GM23338 (cell line): ENCODE data around the gene GRM8. TPM values are rescaled to one million over a fixed set of nuclear protein-coding genes. Genes with fewer than 3 reads are reported as not detected.

Experiments
- ATAC-seq: fragments of 200-7000 bp; cut with Tn5 transposase; 3 replicates; pipeline ENCODE4 v1.9.1; 2020
- DNase-seq: peaks from one replicate; pipeline ENCODE4 v3.0.0-alpha.2; 2015; ENCODE audit warnings: low spot score
- H2AFZ ChIP-seq: fragments of 200-600 bp; sonication (generic); 2 replicates; pipeline ENCODE4 v1.8.0; 2016; ENCODE audit warnings: antibody characterized with exemption, mild to moderate bottlenecking, moderate library complexity
- H3F3A ChIP-seq: fragments of 200-600 bp; sonication (generic); replicated peaks from 2 replicates; pipeline ENCODE4 v1.8.0; 2017; ENCODE audit warnings: antibody characterized with exemption, mixed run types, low read depth
- H3K27ac ChIP-seq: fragments of 200-600 bp; sonication (generic); 2 replicates; pipeline ENCODE4 v1.6.1; 2016; ENCODE audit warnings: low read depth
- H3K27me3 ChIP-seq: fragments of 200-600 bp; sonication (generic); 2 replicates; pipeline ENCODE4 v1.8.0; 2016; ENCODE audit warnings: mild to moderate bottlenecking, mixed run types, moderate library complexity; ENCODE audit not compliant: insufficient read depth
- H3K36me3 ChIP-seq: fragments of 200-600 bp; sonication (generic); 2 replicates; pipeline ENCODE4 v1.8.0; 2016; ENCODE audit warnings: mild to moderate bottlenecking; ENCODE audit not compliant: insufficient read depth
- H3K4me1 ChIP-seq: fragments of 200-600 bp; sonication (generic); 2 replicates; pipeline ENCODE4 v1.8.0; 2016; ENCODE audit warnings: mild to moderate bottlenecking, moderate library complexity; ENCODE audit not compliant: insufficient read depth
- H3K4me2 ChIP-seq: fragments of 200-600 bp; sonication (generic); 2 replicates; pipeline ENCODE4 v1.7.1; 2017; ENCODE audit warnings: mixed run types
- H3K4me3 ChIP-seq: fragments of 200-600 bp; sonication (generic); 2 replicates; pipeline ENCODE4 v1.6.1; 2016; ENCODE audit warnings: mixed run types
- H3K79me2 ChIP-seq: fragments of 200-600 bp; sonication (generic); replicated peaks from 2 replicates; pipeline ENCODE4 v1.8.0; 2017; ENCODE audit warnings: mild to moderate bottlenecking; ENCODE audit not compliant: insufficient read depth
- H3K9me2 ChIP-seq: fragments of 200-600 bp; sonication (generic); 2 replicates; pipeline ENCODE4 v1.8.0; 2017; ENCODE audit not compliant: insufficient read depth
- H4K20me1 ChIP-seq: fragments of 200-600 bp; sonication (generic); replicated peaks from 2 replicates; pipeline ENCODE4 v1.8.0; 2017; ENCODE audit warnings: mild to moderate bottlenecking; ENCODE audit not compliant: insufficient read depth
- H3K27ac Mint-ChIP-seq: 2 replicates; pipeline ENCODE4 v1.8.0; 2020; ENCODE audit warnings: inconsistent platforms, mild to moderate bottlenecking, moderate library complexity, mixed read lengths
- H3K27me3 Mint-ChIP-seq: 3 replicates; pipeline ENCODE4 v1.8.0; 2022; ENCODE audit warnings: low read depth, mild to moderate bottlenecking, moderate library complexity, mixed read lengths, inconsistent platforms; ENCODE audit not compliant: insufficient read depth, poor library complexity
- H3K36me3 Mint-ChIP-seq: 3 replicates; pipeline ENCODE4 v1.8.0; 2021; ENCODE audit warnings: low read depth, mild to moderate bottlenecking, inconsistent platforms, moderate library complexity, mixed read lengths
- H3K4me1 Mint-ChIP-seq: 3 replicates; pipeline ENCODE4 v1.8.0; 2020; ENCODE audit warnings: mild to moderate bottlenecking, inconsistent platforms, mixed read lengths
- H3K4me3 Mint-ChIP-seq: 3 replicates; pipeline ENCODE4 v1.8.0; 2021; ENCODE audit warnings: moderate library complexity, mild to moderate bottlenecking, inconsistent platforms, mixed read lengths
- H3K9me3 Mint-ChIP-seq: 3 replicates; pipeline ENCODE4 v1.8.0; 2020; ENCODE audit warnings: moderate library complexity, mild to moderate bottlenecking, inconsistent platforms, mixed read lengths
- CREB1 ChIP-seq: fragments of 250-450 bp; sonication (Bioruptor Pico); IDR thresholded peaks from 2 replicates; pipeline ENCODE4 v1.5.0; 2020; ENCODE audit warnings: low read depth, mild to moderate bottlenecking, moderate library complexity
- CTCF ChIP-seq, 2 experiments: fragments of 200-600 bp in 1 of 2; sonication (generic) in 1 of 2; conservative IDR thresholded peaks; 2 replicates each; pipeline versions ENCODE4 v1.5.1 to v1.6.1; 2016 to 2017; ENCODE audit warnings: antibody characterized with exemption in 2 of 2, low read depth in 2 of 2, mild to moderate bottlenecking in 2 of 2, moderate library complexity in 1 of 2
- EZH2 ChIP-seq: fragments of 200-600 bp; sonication (generic); IDR thresholded peaks from one replicate; pipeline ENCODE4 v1.8.0; 2017; ENCODE audit warnings: antibody characterized with exemption, mild to moderate bottlenecking, low read depth; ENCODE audit not compliant: unreplicated experiment
- EZH2phosphoT487 ChIP-seq: fragments of 200-600 bp; sonication (generic); IDR thresholded peaks from one replicate; pipeline ENCODE4 v1.8.1; 2018; ENCODE audit warnings: antibody characterized with exemption; ENCODE audit not compliant: unreplicated experiment
- JUNB ChIP-seq: IDR thresholded peaks from one replicate; pipeline ENCODE4 v1.6.1; 2016; ENCODE audit warnings: antibody characterized with exemption; ENCODE audit not compliant: unreplicated experiment
- NANOG ChIP-seq: IDR thresholded peaks from 2 replicates; pipeline ENCODE4 v1.6.1; 2016; ENCODE audit warnings: antibody characterized with exemption, borderline replicate concordance
- POLR2AphosphoS5 ChIP-seq: IDR thresholded peaks from 2 replicates; pipeline ENCODE4 v1.6.1; 2016; ENCODE audit warnings: antibody characterized with exemption, low read depth
- REST ChIP-seq: IDR thresholded peaks from one replicate; pipeline ENCODE4 v1.6.1; 2018; ENCODE audit warnings: antibody characterized with exemption; ENCODE audit not compliant: unreplicated experiment
- STAT1 ChIP-seq: IDR thresholded peaks from one replicate; pipeline ENCODE4 v1.6.1; 2016; ENCODE audit warnings: antibody characterized with exemption; ENCODE audit not compliant: unreplicated experiment
- ZNF114 ChIP-seq: fragments of 250-450 bp; sonication (Bioruptor Pico); IDR thresholded peaks from 2 replicates; pipeline ENCODE4 v1.5.0; 2020; ENCODE audit warnings: mild to moderate bottlenecking, moderate library complexity
- ZNF331 ChIP-seq: fragments of 250-450 bp; sonication (Bioruptor Pico); IDR thresholded peaks from 2 replicates; pipeline ENCODE4 v1.5.0; 2020; ENCODE audit warnings: low read depth, mild to moderate bottlenecking, moderate library complexity
- polyA plus RNA-seq: library from polyadenylated mRNA; unstranded; fragments of >200 nt; fragmentation: Nextera tagmentation; extraction: Ambion mirVana; gene quantifications from 2 replicates; pipeline ENCODE4 v1.2.1, GENCODE V29; 2016
- total RNA-seq: library from RNA; depleted of rRNA; stranded (reverse); fragments of >200 nt; shearing (Covaris generic); gene quantifications from 2 replicates; pipeline ENCODE4 v1.2.3, GENCODE V29; 2014
- TF ChIP-seq, protein P1 (sequence below): IDR thresholded peaks from 2 replicates; pipeline ENCODE4 v1.6.1; 2016; ENCODE audit warnings: antibody characterized with exemption
- TF ChIP-seq, protein P2 (sequence below): fragments of 250-450 bp; sonication (Bioruptor Pico); IDR thresholded peaks from 2 replicates; pipeline ENCODE4 v1.5.0; 2020; ENCODE audit warnings: mild to moderate bottlenecking, moderate library complexity

GRM8 gene
- total and polyA plus RNA-seq, 2 experiments from 2014 or later = 1.9 to 6.6 TPM

DNA sequence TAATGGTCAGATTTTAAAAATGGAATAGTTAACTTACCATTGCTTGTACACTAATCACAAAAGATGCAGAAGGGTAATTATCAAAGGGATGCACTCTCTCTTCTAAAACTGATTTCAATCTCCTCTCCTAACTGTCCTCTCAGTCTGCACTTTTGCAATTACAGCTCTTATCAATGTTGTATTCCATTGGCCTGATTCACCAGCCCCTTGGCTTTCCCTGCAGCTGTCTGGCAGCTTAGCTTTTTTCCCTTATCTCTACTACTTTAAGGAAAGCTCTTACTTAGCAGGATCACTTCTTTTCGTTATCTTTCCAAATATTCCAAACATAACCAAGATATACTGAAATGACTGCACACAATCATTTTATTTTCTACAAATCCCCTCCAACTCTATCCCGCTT is 448.8 kb downstream of the GRM8 start:
- ATAC-seq = no peak
- H3K9me2 ChIP-seq = no peaks in the 10 kb centered on the region
- H3K4me1 Mint-ChIP-seq = peaks cover 11% of the 10 kb centered on the region
- H3K36me3 ChIP-seq = no peaks in the 10 kb centered on the region
- H3K27ac Mint-ChIP-seq = no peak overlapping the region
- no peak for DNase-seq
- no peaks in the 10 kb centered on the region for H3K79me2 ChIP-seq
- no peak overlapping the region for H2AFZ ChIP-seq
- no peak overlapping the region for H3K27ac ChIP-seq
- no peaks in the 10 kb centered on the region for H3F3A ChIP-seq
- H3K4me2 ChIP-seq = no peak overlapping the region
- H3K27me3 Mint-ChIP-seq = peaks cover 4% of the 10 kb centered on the region
- no peaks in the 10 kb centered on the region for H3K27me3 ChIP-seq
- TF ChIP-seq, protein P1, sequence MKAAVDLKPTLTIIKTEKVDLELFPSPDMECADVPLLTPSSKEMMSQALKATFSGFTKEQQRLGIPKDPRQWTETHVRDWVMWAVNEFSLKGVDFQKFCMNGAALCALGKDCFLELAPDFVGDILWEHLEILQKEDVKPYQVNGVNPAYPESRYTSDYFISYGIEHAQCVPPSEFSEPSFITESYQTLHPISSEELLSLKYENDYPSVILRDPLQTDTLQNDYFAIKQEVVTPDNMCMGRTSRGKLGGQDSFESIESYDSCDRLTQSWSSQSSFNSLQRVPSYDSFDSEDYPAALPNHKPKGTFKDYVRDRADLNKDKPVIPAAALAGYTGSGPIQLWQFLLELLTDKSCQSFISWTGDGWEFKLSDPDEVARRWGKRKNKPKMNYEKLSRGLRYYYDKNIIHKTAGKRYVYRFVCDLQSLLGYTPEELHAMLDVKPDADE = no peak
- no peak for TF ChIP-seq EZH2phosphoT487
- TF ChIP-seq CTCF (conservative IDR thresholded peaks at IDR 0.05; ENCODE audit: low read depth in 2 of 2) = no peak
- no peak for TF ChIP-seq EZH2
- TF ChIP-seq ZNF114 (CRISPR knock-in tag) = no peak
- no peak for TF ChIP-seq NANOG
- TF ChIP-seq CREB1 = no peak
- no peak for TF ChIP-seq STAT1
- TF ChIP-seq, protein P2, sequence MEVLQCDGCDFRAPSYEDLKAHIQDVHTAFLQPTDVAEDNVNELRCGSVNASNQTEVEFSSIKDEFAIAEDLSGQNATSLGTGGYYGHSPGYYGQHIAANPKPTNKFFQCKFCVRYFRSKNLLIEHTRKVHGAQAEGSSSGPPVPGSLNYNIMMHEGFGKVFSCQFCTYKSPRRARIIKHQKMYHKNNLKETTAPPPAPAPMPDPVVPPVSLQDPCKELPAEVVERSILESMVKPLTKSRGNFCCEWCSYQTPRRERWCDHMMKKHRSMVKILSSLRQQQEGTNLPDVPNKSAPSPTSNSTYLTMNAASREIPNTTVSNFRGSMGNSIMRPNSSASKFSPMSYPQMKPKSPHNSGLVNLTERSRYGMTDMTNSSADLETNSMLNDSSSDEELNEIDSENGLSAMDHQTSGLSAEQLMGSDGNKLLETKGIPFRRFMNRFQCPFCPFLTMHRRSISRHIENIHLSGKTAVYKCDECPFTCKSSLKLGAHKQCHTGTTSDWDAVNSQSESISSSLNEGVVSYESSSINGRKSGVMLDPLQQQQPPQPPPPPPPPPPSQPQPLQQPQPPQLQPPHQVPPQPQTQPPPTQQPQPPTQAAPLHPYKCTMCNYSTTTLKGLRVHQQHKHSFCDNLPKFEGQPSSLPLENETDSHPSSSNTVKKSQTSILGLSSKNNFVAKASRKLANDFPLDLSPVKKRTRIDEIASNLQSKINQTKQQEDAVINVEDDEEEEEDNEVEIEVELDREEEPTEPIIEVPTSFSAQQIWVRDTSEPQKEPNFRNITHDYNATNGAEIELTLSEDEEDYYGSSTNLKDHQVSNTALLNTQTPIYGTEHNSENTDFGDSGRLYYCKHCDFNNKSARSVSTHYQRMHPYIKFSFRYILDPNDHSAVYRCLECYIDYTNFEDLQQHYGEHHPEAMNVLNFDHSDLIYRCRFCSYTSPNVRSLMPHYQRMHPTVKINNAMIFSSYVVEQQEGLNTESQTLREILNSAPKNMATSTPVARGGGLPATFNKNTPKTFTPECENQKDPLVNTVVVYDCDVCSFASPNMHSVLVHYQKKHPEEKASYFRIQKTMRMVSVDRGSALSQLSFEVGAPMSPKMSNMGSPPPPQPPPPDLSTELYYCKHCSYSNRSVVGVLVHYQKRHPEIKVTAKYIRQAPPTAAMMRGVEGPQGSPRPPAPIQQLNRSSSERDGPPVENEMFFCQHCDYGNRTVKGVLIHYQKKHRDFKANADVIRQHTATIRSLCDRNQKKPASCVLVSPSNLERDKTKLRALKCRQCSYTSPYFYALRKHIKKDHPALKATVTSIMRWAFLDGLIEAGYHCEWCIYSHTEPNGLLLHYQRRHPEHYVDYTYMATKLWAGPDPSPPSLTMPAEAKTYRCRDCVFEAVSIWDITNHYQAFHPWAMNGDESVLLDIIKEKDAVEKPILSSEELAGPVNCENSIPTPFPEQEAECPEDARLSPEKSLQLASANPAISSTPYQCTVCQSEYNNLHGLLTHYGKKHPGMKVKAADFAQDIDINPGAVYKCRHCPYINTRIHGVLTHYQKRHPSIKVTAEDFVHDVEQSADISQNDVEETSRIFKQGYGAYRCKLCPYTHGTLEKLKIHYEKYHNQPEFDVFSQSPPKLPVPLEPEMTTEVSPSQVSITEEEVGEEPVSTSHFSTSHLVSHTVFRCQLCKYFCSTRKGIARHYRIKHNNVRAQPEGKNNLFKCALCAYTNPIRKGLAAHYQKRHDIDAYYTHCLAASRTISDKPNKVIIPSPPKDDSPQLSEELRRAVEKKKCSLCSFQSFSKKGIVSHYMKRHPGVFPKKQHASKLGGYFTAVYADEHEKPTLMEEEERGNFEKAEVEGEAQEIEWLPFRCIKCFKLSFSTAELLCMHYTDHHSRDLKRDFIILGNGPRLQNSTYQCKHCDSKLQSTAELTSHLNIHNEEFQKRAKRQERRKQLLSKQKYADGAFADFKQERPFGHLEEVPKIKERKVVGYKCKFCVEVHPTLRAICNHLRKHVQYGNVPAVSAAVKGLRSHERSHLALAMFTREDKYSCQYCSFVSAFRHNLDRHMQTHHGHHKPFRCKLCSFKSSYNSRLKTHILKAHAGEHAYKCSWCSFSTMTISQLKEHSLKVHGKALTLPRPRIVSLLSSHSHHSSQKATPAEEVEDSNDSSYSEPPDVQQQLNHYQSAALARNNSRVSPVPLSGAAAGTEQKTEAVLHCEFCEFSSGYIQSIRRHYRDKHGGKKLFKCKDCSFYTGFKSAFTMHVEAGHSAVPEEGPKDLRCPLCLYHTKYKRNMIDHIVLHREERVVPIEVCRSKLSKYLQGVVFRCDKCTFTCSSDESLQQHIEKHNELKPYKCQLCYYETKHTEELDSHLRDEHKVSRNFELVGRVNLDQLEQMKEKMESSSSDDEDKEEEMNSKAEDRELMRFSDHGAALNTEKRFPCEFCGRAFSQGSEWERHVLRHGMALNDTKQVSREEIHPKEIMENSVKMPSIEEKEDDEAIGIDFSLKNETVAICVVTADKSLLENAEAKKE (CRISPR knock-in tag) = no peak
- TF ChIP-seq REST = no peak
- no peak for TF ChIP-seq POLR2AphosphoS5
- TF ChIP-seq JUNB = no peak
- no peak for TF ChIP-seq ZNF331 (CRISPR knock-in tag)
- no peaks in the 10 kb centered on the region for H3K36me3 Mint-ChIP-seq
- no peaks in the 10 kb centered on the region for H3K4me1 ChIP-seq
- peaks cover 3% of the 10 kb centered on the region; the same call in 1 of the 3 replicates for H3K9me3 Mint-ChIP-seq
- H3K4me3 Mint-ChIP-seq = no peak overlapping the region
- H4K20me1 ChIP-seq = no peaks in the 10 kb centered on the region
- H3K4me3 ChIP-seq = no peak overlapping the region
